ENCODE measurements around the gene SLC17A5.
"Not testable (repeated sequence)": the region's sequence is repeated elsewhere in the genome, so short reads cannot be mapped to it uniquely, and the experiment has no call there.

The SLC17A5 gene

GRCh38 chr6:73565767-73566485 is 87.9 kb downstream of the SLC17A5 start:
- TF ChIP-seq, protein P1, sequence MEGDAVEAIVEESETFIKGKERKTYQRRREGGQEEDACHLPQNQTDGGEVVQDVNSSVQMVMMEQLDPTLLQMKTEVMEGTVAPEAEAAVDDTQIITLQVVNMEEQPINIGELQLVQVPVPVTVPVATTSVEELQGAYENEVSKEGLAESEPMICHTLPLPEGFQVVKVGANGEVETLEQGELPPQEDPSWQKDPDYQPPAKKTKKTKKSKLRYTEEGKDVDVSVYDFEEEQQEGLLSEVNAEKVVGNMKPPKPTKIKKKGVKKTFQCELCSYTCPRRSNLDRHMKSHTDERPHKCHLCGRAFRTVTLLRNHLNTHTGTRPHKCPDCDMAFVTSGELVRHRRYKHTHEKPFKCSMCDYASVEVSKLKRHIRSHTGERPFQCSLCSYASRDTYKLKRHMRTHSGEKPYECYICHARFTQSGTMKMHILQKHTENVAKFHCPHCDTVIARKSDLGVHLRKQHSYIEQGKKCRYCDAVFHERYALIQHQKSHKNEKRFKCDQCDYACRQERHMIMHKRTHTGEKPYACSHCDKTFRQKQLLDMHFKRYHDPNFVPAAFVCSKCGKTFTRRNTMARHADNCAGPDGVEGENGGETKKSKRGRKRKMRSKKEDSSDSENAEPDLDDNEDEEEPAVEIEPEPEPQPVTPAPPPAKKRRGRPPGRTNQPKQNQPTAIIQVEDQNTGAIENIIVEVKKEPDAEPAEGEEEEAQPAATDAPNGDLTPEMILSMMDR (conservative IDR thresholded peaks at IDR 0.05; ENCODE audit: low read depth, low read length), result no peak
- H3K4me3 ChIP-seq (ENCODE audit: low read length), result no peak overlapping the region
- peak; percentile 48 for DNase-seq (ENCODE audit: low read depth)

DNA sequence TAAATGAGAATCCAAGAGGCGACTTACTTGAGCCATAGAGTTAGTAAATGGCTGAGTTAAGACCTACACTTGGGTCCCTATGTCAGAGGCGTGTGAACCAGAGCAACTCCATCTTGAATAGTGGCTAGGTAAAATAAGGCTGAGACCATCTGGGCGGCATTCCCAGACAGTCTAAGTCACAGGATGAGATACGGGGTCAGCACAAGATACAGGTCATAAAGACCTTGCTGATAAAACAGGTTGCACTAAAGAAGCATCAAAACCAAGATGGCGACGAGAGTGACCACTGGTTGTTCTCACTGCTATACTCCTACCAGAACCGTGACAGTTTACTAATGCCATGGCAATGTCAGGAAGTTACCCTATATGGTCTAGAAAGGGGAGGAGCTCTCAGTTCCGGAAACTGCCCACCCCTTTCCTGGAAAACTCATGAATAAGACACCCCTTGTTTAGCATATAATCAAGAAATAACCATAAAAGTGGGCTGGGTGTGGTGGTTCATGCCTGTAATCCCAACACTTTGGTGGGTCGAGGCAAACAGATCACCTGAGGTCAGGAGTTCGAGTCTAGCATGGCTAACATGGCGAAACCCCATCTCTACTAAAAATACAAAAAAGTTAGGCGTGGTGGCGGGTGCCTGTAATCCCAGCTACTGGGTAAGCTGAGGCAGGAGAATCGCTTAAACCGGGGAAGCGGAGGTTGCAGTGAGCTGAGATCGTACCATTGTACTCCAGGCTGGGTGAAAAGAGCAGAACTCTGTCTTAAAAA is 89.0 kb downstream of the SLC17A5 start:
- TF ChIP-seq, protein P1 (conservative IDR thresholded peaks at IDR 0.05; ENCODE audit: low read depth, low read length), result no peak
- H3K4me3 ChIP-seq (ENCODE audit: low read length), result no peak overlapping the region
- DNase-seq (ENCODE audit: low read depth), result no peak

DNA sequence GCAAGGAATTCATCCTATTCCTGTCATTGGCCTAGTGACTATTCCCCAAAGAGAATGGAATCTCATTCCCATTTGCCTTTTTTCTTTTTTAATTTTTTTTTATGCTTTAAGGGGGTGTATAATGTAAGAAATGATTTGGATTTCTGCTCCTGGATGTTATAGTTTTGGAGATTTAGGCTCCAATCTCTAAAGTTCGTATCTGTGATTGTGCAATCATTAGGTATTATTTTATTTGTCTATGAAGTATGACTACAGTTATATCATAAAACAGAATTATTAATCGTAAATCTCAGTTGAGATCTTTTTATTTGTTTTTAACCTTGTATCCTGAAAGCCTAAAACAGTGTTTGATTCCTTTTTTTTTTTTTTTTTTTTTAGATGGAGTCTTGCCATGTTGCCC is 91.2 kb downstream of the SLC17A5 start:
- DNase-seq (ENCODE audit: low read depth), result no peak
- H3K4me3 ChIP-seq (ENCODE audit: low read length), result no peak overlapping the region
- TF ChIP-seq, protein P1 (conservative IDR thresholded peaks at IDR 0.05; ENCODE audit: low read depth, low read length), result no peak

DNA sequence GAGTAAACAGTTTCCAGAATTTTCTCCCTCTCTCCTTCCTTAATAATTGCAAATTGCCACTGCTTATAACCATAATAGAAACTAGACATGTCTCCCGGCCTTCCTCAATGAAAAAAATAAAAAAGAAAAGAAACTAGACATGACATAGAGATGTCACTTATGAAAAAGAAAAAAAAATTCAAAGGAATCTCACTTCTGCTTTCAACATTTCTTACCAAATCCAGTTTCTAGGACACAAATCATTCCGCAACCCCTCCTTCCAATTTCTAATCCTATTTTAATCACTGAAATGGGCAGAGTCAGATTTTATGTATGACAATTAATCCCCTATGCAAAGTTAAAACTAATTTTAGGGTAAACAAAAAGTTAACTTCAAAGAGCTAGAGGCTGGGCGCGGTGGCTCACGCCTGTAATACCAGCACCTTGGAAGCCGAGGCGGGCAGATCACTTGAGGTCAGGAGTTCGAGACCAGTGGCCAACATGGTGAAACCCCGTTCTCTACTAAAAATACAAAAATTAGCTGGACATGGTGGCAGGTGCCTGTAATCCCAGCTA is 92.9 kb downstream of the SLC17A5 start:
- no peak overlapping the region for H3K4me3 ChIP-seq (ENCODE audit: low read length)
- TF ChIP-seq, protein P1 (conservative IDR thresholded peaks at IDR 0.05; ENCODE audit: low read depth, low read length), result no peak
- DNase-seq (ENCODE audit: low read depth), result no peak

DNA sequence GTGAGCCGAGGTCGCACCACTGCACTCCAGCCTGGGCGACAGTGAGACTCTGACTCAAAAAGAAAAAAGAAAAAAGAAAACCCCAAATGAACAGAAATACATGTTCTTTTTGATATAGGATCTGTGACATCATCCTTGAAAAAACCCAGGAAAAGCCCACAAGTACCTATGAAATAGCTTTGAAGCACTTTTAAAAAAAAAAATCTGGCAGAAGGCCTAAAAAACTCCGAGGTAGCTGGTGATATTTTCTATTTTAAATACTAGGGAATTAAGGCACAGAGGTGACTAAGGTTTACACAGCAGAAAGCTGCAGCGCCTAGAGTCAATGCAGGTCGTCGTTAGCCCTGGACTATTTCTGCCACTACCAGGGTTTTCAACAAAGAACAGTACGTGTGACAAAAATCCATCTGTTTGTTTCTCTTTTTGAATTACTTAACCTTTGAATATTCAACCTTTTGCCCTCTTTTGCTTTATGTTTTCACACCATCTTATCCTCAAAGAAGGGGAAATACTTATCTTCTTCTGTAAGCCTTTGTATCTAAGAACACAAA is 93.5 kb downstream of the SLC17A5 start:
- TF ChIP-seq, protein P1 (conservative IDR thresholded peaks at IDR 0.05; ENCODE audit: low read depth, low read length), result no peak
- peak; percentile 25 for DNase-seq (ENCODE audit: low read depth)

DNA sequence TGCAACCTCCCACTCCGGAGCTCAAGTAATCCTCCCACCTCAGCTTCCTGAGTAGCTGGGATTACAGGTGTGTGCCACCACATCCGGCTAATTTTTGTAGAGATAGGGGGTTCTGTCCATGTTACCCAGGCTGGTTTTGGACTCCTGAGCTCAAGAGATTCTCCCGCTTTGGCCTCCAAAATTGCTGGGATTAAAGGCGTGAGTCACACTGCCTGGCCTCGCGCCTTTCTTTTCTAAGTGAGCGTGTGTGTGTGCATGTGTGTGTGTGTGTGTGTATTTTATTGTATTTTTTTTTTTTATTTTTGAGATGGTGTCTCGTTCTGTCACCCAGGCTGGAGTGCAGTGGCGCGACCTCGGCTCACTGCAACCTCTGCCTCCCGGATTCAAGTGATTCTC is 94.4 kb downstream of the SLC17A5 start:
- H3K4me3 ChIP-seq (ENCODE audit: low read length), result not testable (repeated sequence)

More for the DNA sequence above, 93.5 kb downstream of the SLC17A5 start:
- H3K4me3 ChIP-seq (ENCODE audit: low read length), result no peak overlapping the region

DNA sequence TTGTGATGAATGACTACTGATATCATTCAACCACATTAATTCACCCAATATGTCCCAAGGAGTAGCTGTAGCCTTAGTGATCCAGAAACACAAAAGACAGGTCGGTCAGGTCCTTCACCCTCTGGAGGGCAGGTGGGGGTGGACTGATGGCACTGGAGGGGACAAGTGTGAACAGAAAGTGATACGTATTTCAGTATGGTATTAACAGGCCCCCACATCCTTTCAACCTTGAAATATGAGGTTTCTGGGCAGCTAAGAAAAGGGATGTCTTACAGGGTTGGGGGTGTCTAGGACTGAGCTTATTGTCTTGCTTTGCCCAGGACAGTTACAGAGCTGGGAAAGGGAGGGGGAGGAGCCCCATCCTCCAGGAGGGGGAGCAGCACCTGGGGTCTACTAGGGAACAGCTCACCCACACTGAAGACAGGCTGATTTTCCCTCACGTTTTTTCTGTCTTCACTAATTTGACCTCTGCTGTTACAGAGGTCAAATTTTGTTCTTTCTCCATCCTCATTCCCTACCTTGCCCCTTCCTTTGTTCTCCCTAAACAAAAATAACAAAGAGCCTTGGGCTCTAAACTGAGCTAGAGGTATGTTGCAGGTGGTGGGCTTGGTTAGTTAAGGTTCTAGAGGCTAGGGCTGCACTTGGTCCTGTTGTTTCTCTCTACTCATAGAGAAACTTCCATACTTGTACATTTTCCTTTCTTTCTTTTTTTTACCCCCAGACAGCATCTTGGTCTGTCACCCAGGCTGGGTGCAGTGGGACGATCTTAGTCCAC is 95.0 kb downstream of the SLC17A5 start:
- TF ChIP-seq, protein P1 (conservative IDR thresholded peaks at IDR 0.05; ENCODE audit: low read depth, low read length), result no peak
- H3K4me3 ChIP-seq (ENCODE audit: low read length), result no peak overlapping the region
- no peak for DNase-seq (ENCODE audit: low read depth)

More for the DNA sequence above, 94.4 kb downstream of the SLC17A5 start:
- not testable (repeated sequence) for DNase-seq (ENCODE audit: low read depth)
